ENCODE results near the gene RIMBP2.

The RIMBP2 gene

DNA sequence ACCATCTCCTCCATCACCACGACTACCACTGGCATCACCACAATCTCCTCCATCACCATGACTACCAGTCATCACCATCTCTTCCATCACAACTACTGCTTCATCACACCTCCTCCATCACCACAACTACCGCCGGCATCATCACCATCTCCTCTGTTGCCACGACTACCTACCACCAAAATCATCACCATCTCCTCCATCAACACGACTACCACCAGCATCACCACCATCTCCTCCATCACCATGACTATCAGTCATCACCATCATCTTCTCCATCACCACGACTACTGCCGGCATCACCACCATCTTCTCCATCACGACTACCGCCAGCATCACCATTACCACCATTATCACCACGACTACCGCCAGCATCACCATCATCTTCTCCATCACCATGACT is 89.5 kb downstream of the RIMBP2 start:
- Histone ChIP-seq H3K9me3 (replicated peaks; ENCODE audit: insufficient read depth, low read length) (no peaks in the 10 kb centered on the region), H3K9me2 (replicated peaks; ENCODE audit: insufficient read depth, low read length) (no peaks in the 10 kb centered on the region), H2AFZ (ENCODE audit: low read length) (no peak overlapping the region), H3K36me3 (replicated peaks; ENCODE audit: insufficient read depth, low read length) (no peaks in the 10 kb centered on the region), H3K4me1 (ENCODE audit: low read length) (no peaks in the 10 kb centered on the region), H3K4me2 (ENCODE audit: low read depth, low read length) (no peak overlapping the region), H3K79me2 (ENCODE audit: low read length) (no peaks in the 10 kb centered on the region), H3K9ac (ENCODE audit: low read length) (no peak overlapping the region), H3F3A (ENCODE audit: insufficient read depth, low read length) (no peaks in the 10 kb centered on the region), H4K20me1 (ENCODE audit: insufficient read depth, low read length) (no peaks in the 10 kb centered on the region), H3K4me3 (ENCODE audit: low read length) (no peak overlapping the region), H3K27ac (ENCODE audit: low read length) (no peak overlapping the region), H3K27me3 (replicated peaks; ENCODE audit: insufficient read depth, low read length) (no peaks in the 10 kb centered on the region)
- TF ChIP-seq EZH2phosphoT487 (IDR thresholded peaks at IDR 0.05; ENCODE audit: low read length) (no peak), EZH2 (optimal IDR thresholded peaks at IDR 0.05; ENCODE audit: low read depth, low read length) (no peak)
- TF ChIP-seq, protein P1, sequence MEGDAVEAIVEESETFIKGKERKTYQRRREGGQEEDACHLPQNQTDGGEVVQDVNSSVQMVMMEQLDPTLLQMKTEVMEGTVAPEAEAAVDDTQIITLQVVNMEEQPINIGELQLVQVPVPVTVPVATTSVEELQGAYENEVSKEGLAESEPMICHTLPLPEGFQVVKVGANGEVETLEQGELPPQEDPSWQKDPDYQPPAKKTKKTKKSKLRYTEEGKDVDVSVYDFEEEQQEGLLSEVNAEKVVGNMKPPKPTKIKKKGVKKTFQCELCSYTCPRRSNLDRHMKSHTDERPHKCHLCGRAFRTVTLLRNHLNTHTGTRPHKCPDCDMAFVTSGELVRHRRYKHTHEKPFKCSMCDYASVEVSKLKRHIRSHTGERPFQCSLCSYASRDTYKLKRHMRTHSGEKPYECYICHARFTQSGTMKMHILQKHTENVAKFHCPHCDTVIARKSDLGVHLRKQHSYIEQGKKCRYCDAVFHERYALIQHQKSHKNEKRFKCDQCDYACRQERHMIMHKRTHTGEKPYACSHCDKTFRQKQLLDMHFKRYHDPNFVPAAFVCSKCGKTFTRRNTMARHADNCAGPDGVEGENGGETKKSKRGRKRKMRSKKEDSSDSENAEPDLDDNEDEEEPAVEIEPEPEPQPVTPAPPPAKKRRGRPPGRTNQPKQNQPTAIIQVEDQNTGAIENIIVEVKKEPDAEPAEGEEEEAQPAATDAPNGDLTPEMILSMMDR (IDR thresholded peaks at IDR 0.05; ENCODE audit: low read length), result no peak
- DNase-seq, result no peak

GRCh38 chr12:130625201-130625600 is 90.9 kb downstream of the RIMBP2 start:
- Histone ChIP-seq H3K36me3 (replicated peaks; ENCODE audit: insufficient read depth, low read length) (no peaks in the 10 kb centered on the region), H3K4me1 (ENCODE audit: low read length) (no peaks in the 10 kb centered on the region), H3K79me2 (ENCODE audit: low read length) (no peaks in the 10 kb centered on the region), H3F3A (ENCODE audit: insufficient read depth, low read length) (no peaks in the 10 kb centered on the region), H3K27ac (ENCODE audit: low read length) (no peak overlapping the region), H3K9ac (ENCODE audit: low read length) (no peak overlapping the region), H3K4me3 (ENCODE audit: low read length) (no peak overlapping the region), H3K27me3 (replicated peaks; ENCODE audit: insufficient read depth, low read length) (no peaks in the 10 kb centered on the region), H2AFZ (ENCODE audit: low read length) (no peak overlapping the region), H3K9me3 (replicated peaks; ENCODE audit: insufficient read depth, low read length) (no peaks in the 10 kb centered on the region), H3K9me2 (replicated peaks; ENCODE audit: insufficient read depth, low read length) (no peaks in the 10 kb centered on the region), H4K20me1 (ENCODE audit: insufficient read depth, low read length) (no peaks in the 10 kb centered on the region), H3K4me2 (ENCODE audit: low read depth, low read length) (no peak overlapping the region)
- DNase-seq, result no peak
- TF ChIP-seq EZH2 (optimal IDR thresholded peaks at IDR 0.05; ENCODE audit: low read depth, low read length) (no peak), EZH2phosphoT487 (IDR thresholded peaks at IDR 0.05; ENCODE audit: low read length) (no peak)
- TF ChIP-seq, protein P1 (IDR thresholded peaks at IDR 0.05; ENCODE audit: low read length), result no peak

- H2AFZ ChIP-seq (ENCODE audit: low read length), result no peak overlapping the region
- no peak overlapping the region for H3K4me2 ChIP-seq (ENCODE audit: low read depth, low read length)
- H3F3A ChIP-seq (ENCODE audit: insufficient read depth, low read length), result no peaks in the 10 kb centered on the region
- no peaks in the 10 kb centered on the region for H3K36me3 ChIP-seq (replicated peaks; ENCODE audit: insufficient read depth, low read length)
- H3K4me3 ChIP-seq (ENCODE audit: low read length), result no peak overlapping the region
- no peaks in the 10 kb centered on the region for H3K9me3 ChIP-seq (replicated peaks; ENCODE audit: insufficient read depth, low read length)
- DNase-seq, result no peak
- no peak overlapping the region for H3K27ac ChIP-seq (ENCODE audit: low read length)
- H3K9ac ChIP-seq (ENCODE audit: low read length), result no peak overlapping the region
- no peaks in the 10 kb centered on the region for H3K9me2 ChIP-seq (replicated peaks; ENCODE audit: insufficient read depth, low read length)
- no peaks in the 10 kb centered on the region for H3K4me1 ChIP-seq (ENCODE audit: low read length)
- no peaks in the 10 kb centered on the region for H4K20me1 ChIP-seq (ENCODE audit: insufficient read depth, low read length)
- no peaks in the 10 kb centered on the region for H3K79me2 ChIP-seq (ENCODE audit: low read length)
- TF ChIP-seq EZH2phosphoT487 (IDR thresholded peaks at IDR 0.05; ENCODE audit: low read length) (no peak), EZH2 (optimal IDR thresholded peaks at IDR 0.05; ENCODE audit: low read depth, low read length) (no peak)
- TF ChIP-seq, protein P1 (IDR thresholded peaks at IDR 0.05; ENCODE audit: low read length), result no peak
- no peaks in the 10 kb centered on the region for H3K27me3 ChIP-seq (replicated peaks; ENCODE audit: insufficient read depth, low read length)
Measured at GRCh38 chr12:130622803-130623202, 93.3 kb downstream of the RIMBP2 start.
